Endometrium (tissue), 2 donors: Measurements from ENCODE around the gene TMIGD3.
"Not testable (repeated sequence)": the region's sequence is repeated elsewhere in the genome, so short reads cannot be mapped to it uniquely, and the experiment has no call there.

Experiments
- FAIRE-seq: peaks from 2 replicates; lab custom pipeline; 2012; peaks lifted over from hg19 to GRCh38; lab: Jason Lieb, UNC
- donor health status: control.
- donor health status: control.

The TMIGD3 gene

GRCh38 chr1:111503585-111504060 lies at the start of gene TMIGD3, which contains the start of gene ADORA3:
TMIGD3 (minus strand) TSS chr1:111503633; CDS start chr1:111503354, 279 bp downstream.
ADORA3 (minus strand) TSS chr1:111503633; CDS start chr1:111503354, 279 bp downstream.
- no peak for FAIRE-seq

GRCh38 chr1:111553196-111553595 lies 49.8 kb upstream of the TMIGD3 start:
- no peak for FAIRE-seq

- FAIRE-seq, result no peak
Measured at GRCh38 chr1:111552587-111552986, 49.2 kb upstream of the TMIGD3 start.

DNA sequence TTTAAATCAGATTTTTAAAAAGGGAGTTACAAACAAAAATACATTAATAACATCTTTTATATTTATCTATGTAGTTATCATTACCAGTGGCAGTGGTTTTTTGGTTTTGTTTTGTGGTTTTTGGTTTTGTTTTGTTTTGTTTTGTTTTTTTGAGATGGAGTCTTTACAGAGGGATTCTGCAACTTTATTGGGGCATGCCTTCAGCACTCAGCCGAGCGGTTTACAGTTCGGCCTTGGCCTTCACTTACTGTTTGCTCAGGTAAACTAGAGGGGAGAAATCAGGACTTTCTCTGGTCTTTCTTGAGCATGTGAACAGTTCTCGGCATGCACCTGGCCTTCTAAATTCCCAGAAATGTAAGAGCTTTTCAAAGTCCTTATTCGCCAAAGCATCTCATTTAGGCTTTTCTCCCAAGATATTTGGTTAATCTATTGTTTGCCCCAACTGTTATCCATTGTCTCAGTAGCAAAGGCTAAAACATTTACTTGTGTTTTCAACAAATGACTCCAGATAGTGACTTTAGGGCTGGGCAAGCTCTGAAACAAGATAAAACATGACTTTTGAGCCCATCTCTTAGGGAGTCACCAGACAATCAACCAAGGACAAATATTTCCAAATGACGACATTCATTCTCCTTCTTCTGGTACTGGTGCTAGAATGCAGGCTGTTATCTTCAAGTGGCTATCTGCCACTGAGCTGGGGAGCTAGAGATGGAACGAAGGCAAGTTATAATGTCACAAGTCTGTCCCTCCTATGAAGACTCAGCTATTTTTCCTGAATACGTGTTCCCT lies 48.4 kb upstream of the TMIGD3 start:
- FAIRE-seq, result no peak

- not testable (repeated sequence) for FAIRE-seq
Measured at GRCh38 chr1:111547786-111548185, 44.4 kb upstream of the TMIGD3 start.

GRCh38 chr1:111542187-111542586 lies 38.8 kb upstream of the TMIGD3 start:
- FAIRE-seq, result no peak

GRCh38 chr1:111541721-111542120 lies 38.3 kb upstream of the TMIGD3 start:
- FAIRE-seq, result no peak

GRCh38 chr1:111540928-111541327 lies 37.5 kb upstream of the TMIGD3 start:
- no peak for FAIRE-seq

GRCh38 chr1:111538343-111539025 lies 35.1 kb upstream of the TMIGD3 start:
- no peak for FAIRE-seq

DNA sequence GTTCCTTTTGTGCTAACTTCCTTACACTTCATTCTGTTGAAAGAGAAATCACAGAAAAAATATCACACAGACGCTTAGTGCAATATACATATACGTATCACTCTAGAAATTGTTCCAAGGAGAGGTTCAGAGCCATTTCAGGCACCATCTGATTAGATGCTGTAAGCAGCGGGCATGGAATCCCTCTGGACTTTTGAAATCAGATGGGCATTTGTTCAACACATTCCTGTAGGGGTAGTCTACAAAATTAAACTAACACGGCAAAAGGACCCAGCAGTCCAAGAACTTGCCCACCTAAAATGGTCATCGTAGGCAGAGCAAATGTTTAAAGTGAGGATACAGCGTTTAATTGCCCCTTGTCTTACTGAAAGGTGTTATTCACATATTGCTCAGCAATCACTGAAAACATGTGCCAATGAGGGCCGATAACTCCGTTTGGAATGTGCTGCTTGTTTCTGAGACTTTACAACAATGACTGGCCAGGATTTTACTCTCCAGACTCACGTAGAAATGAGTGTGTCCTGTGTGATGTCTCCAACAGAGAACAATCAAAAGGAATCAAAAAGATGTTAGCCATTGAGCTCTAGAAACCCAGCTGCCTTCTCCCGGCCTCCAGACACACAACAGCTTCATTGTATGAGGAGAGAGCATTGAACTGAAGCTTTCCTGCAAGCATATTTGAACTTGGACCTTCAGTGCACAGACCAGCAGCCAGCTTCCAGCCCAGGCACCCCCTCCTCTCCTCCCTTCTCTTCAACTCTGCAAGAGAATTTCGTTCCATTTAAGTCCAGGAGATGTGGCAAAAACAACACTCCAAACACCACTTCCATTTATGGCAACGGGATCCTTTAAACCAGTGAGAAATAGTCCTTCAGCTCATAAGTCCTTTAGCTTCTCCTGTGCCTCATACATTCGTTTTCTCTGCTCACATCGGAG lies 32.1 kb upstream of the TMIGD3 start:
- no peak for FAIRE-seq

DNA sequence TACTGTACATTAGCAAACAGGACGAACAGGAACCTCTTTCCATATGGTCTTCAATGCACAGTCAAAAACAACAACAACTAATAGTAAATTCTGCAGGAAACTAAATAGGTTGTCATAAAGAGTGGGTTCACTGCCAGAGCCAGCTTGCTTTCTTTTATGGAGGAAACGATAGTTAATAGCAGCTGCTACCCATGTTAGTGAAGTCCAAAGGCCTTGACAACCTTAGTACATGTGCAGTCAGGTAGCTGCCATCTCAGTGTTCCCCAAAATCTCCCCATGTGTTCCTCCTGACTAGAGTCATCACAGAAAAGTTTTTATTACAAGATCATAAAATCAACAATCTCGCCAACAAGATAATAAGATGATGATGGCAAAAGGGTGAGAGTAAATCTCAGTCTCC lies 16.6 kb upstream of the TMIGD3 start:
- FAIRE-seq, result no peak

DNA sequence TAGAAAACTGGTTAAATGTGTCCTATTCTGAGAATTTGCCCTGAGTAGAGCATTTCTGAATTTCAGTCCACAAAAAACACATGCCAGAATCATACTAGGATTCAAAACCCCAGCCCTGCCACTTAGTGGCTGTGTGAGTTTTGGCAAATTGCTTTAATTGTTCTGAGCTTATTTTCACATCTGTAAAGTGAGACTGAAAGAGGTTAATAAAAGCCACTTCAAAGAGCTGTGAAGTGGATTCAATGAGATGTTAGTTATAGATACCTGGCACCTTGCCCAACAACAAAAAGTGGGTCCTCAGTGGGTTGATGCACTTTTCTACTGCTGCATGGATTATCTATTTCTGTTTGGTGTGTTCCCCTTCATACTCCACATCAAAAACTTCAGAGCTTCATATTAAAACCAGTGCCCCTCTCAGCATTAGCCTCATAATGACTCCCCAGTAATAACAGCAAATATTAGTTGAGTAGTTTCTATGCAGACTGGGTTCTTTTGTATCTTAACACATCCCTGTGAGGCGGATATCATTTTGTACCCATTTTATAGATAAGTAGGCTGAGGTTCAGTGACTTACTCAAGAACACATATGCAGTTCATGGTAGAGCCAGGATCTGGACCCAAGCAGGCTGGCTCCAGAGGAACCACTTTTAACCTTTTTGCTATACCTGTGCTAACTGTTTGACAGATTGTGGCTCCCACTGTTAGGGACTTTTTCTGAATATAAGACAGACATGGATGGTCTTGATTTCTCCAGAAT lies 14.2 kb upstream of the TMIGD3 start:
- no peak for FAIRE-seq

- no peak for FAIRE-seq
Measured at GRCh38 chr1:111516005-111516535, 12.6 kb upstream of the TMIGD3 start.

- no peak for FAIRE-seq
Measured at GRCh38 chr1:111515291-111516004, 12.0 kb upstream of the TMIGD3 start.

DNA sequence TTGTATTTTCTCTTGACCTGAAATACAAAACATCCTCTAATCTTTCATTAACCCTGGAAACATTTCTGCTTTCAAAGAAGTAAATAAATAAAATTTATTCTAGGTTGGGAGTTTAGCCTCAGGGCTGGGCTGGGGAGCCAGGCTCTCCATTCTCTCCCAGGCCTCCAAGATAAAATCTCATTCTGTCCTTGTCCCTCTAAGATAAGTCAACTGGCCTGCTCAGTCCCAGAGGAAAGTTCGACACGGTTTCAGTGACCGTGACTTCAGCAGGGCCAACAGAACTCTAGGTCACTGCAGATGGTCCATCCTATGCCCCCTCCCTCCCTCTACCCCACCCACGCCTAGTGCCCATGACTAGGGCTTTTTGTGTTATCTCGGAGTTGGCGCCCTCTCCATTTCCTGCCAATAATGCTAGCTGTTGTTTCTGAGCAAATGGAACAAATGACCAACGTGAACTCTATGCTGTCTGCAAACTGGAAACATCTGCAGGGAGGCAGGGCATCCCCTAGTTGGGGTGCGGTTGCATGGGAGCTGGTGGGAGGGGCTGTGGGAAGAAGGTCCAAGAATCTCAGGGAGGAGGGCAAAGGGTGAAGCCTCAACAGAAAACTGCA lies 10.1 kb upstream of the TMIGD3 start:
- FAIRE-seq, result no peak

- no peak for FAIRE-seq
Measured at GRCh38 chr1:111512931-111513330, 9.5 kb upstream of the TMIGD3 start.

DNA sequence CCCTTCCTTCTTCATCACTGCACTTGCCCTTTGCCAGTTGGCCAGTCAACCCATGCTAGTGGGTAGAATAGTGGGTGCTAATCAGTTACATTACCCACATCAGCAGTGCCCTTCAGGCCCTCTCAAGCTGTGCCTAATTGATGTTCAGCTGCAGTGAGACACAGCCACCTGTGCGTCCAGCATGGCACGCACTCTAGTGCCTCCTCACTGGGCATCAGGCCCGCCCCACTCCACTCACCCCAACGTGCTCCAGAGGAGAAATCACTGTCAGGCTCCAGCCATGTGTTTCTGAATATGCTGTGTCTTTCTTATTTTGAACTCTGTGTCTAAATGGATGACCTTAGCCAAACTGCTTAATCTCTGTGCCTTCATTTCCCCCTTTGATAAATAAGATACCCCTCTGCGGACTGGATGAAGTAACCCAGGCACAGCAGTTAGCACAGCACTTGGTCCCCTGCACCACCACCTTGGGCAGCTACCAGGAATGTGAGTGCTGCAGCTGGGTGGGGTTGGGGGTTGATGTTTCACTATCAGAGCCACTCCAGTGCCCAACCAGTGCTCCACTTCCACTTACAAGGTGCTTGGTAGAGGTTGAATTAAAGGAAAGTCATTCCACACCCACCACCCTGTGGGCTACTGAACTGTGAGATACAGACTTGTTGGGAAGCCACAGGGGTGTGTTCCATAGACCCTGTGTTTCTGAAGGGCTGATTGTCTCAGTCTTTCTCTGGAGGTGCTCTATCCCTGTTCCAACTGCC lies 8.9 kb upstream of the TMIGD3 start:
- no peak for FAIRE-seq

- FAIRE-seq, result no peak
Measured at GRCh38 chr1:111511370-111511769, 7.9 kb upstream of the TMIGD3 start.

DNA sequence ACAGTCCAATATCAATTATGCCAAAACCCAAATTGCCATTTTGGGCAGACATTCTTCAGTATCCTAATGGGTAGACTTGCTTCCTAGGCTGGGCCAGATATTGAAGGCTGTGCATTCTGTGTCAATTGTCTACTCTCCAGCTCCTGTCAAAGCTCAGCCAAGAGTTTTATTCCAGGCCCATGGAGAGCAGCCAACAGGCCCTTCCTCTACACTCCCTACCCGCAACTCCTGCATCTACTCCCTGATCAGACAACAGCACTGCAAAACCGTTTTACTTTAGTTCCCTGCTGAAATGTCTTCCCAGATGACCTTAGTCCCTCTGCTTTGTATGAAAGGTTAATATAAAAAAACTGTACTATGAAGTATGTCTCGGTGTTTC lies 6.6 kb upstream of the TMIGD3 start:
- no peak for FAIRE-seq
